GM18502 (cell line): ENCODE results near the gene SYNPO.

Source experiments
- ATAC-seq: cut with Tn5 transposase; IDR thresholded peaks from one replicate; pipeline ENCODE4 v1.9.1; 2021; ENCODE audit warnings: mild to moderate bottlenecking; ENCODE audit not compliant: unreplicated experiment, poor library complexity

The SYNPO gene

GRCh38 chr5:150605546-150605945, 34.9 kb upstream of the SYNPO start:
- no peak for ATAC-seq

GRCh38 chr5:150606476-150606875, 34.0 kb upstream of the SYNPO start:
- no peak for ATAC-seq

DNA sequence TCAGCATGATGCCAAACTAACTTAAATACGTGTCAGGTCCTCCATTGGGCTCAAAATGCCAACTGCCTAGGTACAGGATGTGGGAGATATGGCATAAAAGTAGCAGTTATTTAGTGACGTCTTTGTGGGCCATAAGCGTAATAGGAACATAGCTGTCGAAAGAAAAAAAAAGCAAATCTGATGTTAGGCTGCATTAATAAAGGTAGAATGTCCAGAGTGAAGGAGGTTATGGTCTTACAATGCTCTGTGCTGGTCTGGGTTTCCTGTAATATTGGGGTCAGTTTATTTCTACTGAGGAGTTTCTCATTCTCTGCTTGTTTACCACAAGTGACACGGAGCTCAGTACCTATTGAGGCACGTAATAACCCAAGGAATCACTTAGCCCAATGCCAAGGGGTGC, 33.4 kb upstream of the SYNPO start:
- no peak for ATAC-seq

DNA sequence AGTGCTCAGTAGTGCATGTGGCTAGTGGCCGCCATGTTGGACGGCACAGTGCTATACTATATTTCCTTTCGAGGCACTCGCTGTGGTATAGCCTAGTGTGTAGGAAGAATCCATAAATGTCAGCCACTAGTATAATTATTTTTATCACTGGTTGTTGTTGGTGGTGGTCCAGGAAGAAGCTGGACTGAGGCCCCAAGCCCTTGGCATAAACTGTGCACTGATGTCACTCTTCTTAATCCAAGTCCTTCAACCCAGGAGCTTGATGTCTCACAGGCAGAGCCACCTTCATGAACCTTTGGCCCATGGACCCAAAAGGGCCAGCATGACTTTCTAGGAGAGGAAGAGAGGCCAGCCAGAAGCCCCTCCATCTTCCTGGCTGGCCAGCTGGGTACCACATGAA, 32.5 kb upstream of the SYNPO start:
- no peak for ATAC-seq

DNA sequence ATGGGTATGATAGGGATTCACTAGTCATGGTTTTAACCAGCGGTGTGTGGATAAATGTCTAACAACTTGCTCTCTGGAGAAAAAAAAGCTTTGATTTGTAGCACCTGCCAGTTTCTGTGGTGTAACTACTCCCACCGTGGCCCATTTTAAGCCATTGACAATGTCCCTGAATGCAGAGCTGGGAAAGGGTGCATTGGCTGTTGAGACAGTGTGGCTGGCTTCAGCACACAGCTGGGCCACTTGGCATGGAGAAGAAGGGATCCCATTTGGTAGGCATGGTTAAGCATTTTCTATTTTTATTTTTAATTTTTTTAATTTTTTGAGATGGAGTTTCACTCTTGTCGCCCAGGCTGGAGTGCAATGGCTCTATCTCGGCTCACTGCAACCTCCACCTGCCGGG, 31.5 kb upstream of the SYNPO start:
- ATAC-seq, result no peak

- no peak for ATAC-seq
Observed at GRCh38 chr5:150609843-150610584, 30.4 kb upstream of the SYNPO start.

DNA sequence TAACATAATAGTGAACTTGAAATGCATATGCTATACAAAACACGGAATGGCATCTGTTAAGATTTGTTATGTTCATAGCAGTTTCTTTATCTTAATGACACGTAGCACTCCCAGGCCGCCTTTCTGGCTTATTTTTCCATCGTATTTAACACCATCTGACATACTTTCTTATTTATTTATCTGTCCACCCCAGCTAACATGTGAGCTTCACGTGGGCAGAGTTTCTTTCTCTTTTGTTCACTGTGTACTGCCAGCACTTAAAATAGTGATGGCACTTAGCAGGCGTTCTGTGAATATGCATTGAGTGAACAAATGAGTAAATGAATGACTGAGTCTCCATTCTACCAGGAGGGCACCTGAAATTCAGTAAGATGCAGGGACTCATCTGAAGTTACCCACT, 29.4 kb upstream of the SYNPO start:
- no peak for ATAC-seq

DNA sequence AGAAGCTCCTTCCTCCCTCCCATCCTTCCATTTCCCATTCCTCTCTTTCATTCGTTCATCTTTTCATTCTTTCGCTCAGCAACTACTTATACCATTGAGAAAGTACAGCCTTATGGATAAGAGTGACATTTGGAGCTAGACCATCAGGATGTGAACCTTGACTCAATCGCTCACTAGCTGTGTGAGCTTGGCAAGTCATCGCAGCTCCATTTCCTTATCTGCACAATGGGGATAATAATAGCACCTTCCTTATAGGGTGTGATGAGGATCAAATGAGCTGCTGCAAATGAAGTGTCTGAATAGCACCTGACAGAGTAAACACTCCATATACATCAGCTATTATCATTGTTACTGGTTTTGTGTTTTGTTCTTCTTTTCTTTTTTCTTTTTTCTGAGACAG, 28.1 kb upstream of the SYNPO start:
- ATAC-seq, result no peak

DNA sequence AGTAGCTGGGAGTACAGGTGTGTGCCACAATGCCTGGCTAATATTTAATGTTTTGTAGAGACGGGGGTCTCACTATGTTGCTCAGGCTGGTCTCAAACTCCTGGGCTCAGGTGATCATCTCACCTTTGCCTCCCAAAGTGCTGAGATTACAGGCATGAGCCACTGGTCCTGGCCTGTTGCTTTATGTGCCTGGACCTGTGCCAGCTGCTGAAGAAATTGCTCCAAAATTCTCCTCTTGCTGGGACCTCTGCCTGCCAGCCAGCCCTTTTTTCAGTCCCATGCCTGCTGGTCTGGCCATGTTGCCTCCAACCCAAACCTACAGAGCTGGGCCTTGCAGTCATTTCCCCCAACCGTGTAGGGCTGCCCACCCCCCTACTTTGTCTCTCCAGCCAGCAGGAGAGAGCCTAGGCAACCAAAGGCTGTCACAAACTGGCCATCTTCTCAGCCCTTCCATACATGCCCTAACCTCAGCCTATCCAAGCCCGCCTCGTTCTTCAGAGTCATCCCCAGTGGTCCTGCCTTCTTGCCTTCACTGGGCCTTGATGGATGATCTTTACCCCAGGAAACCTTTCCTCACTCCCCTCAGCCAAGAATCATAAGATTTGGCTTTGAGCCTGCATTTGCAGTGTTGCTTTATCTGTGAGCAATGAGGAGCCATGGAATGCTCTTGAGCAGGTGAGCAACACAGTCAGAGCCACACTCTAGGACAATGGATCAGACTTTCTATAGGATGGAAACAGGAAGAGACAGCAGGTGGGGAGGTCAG, 27.4 kb upstream of the SYNPO start:
- ATAC-seq, result no peak

GRCh38 chr5:150613991-150614660, 26.3 kb upstream of the SYNPO start:
- ATAC-seq, result no peak

DNA sequence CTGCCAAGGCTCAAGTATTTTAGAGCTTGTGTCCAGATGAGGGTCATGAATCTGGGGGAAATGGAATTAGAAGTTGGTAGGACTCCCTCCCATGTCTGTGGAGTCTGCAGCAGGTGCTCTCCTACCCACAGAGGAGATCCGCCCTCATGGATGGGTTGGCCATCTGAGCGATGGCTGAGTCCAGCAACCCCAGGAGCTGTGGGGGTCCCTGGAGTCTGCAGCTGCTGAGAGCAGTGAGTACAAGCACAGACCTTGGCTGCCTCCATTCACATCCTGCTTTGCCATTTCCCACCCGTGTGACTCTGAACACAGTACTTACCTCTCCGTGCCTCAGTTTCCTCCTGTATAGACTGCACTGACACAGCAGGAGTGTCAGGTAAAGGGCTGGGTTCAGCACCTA, 25.8 kb upstream of the SYNPO start:
- ATAC-seq, result no peak

GRCh38 chr5:150615141-150615699, 25.2 kb upstream of the SYNPO start:
- no peak for ATAC-seq

DNA sequence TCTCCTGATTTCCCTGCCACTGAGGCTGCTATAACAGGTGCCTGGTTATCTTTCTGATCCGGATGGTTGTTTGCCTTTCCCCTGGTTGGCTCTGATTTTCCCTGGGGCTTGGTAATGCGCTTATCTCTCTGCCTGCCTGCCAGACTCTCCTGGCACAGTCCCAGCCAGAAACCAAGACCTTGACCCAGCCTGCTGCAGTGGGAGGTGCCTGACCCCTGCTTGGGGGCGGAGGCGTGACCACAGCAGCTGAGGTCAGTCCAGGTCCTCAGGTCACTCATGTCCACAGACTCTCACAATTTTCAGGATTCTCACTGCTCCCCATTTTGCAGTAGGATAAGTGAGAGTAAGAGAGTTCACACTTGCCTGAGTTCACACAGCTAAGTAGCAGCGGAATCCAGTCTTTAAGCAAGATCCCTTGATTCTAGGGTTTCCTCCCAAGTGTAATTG, 24.4 kb upstream of the SYNPO start:
- ATAC-seq, result no peak

DNA sequence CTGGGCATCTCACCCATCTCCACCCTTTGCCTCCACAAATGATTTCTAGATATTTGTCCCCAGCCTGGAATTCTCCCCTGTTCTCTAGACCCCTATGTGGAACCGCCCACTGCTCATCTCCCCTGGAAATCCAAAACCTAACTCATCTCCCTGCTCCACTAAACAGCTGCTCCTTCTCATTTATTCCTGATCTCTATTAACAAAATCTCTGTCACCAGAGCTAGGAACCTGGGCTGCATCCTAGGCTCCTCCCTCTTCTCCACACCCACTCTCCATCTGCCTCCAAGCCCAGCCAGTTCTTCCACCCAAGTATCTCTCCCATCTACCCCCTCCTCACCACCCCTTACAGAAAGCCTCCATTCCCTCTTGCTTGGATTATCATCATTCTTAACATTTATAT, 24.0 kb upstream of the SYNPO start:
- ATAC-seq, result no peak

GRCh38 chr5:150618163-150618562, 22.3 kb upstream of the SYNPO start:
- ATAC-seq, result no peak

- ATAC-seq, result no peak
Observed at GRCh38 chr5:150618588-150619281, 21.7 kb upstream of the SYNPO start.

DNA sequence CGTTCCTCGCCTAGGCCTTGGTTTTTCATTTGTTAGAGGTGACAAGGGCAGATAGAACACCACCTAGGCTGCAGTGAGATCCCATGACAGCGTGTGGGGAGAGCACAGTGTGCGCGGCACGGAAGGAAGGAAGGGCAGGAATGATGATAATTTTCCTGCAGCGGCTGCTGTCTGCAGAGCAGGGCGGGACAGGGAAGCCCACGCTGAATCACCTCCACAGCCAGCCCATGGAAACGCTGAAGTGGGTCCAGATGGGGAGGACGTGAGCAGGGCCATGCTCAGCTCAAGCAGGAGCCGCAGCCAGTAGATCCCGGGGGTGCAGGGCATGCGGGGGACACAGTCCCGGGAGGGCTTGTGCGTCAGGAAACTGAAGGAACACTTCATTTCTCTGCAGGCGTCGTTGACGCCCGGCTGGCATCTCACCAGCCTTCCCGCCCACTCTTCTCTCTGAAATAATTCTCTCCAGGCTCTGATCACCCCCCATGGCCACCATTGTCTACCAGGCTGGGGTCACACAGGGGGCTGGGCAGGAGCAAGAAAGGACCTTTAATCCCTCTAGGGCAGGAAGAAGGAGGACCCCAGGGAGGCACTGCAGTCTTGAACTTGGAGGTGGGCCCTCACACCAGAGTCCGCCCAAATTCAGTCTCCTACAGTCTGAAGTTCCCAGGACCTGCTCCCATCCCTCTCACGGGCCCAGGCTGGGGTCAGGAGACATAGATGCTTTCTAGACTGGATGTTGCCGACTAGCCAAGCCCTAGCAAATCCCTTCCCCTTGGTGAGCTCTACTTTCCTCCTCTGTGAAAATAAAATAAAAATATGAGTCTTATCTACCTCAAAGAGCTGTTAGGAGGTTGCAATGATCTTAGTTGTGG, 20.9 kb upstream of the SYNPO start:
- ATAC-seq, result no peak

GRCh38 chr5:150621301-150621700, 19.2 kb upstream of the SYNPO start:
- no peak for ATAC-seq

GRCh38 chr5:150622157-150622556, 18.3 kb upstream of the SYNPO start:
- no peak for ATAC-seq
